ENCODE results near the gene DCTN2.

DCTN2 gene

DNA sequence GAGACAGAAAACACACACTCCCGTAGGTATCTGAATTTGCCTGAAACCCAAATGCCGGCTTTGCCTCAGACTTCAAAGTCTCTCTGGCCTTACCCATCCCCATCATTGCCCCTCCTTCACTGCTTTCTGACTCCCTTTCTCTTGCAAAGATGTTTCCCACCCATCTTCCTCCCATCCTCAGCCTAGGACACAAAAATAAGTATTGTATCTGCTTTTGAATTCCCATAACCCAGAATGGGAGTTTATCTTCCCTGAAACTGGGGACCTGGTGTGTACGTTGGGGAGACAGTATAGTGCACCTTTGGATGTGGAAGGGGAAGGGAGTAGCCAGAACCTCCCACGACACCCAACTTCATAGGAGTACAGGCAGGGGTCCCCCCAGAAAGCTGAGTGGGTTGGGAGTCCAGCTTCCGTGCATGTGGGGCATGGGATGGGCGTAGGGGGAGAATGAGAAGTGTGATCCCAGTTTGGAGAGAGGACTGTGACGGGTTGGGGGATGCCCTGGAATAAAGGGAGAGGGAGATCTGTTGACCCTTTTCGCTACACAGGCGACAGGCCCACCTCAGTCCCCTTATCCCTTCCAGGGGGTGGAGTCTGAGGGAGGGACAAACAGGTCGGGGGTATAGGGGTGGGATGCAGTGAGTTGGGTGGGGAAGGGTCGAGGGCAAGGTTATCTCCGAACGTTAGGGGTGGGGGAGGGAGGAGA, 2.4 kb upstream of the DCTN2 start:
- no peak for DNase-seq

DNA sequence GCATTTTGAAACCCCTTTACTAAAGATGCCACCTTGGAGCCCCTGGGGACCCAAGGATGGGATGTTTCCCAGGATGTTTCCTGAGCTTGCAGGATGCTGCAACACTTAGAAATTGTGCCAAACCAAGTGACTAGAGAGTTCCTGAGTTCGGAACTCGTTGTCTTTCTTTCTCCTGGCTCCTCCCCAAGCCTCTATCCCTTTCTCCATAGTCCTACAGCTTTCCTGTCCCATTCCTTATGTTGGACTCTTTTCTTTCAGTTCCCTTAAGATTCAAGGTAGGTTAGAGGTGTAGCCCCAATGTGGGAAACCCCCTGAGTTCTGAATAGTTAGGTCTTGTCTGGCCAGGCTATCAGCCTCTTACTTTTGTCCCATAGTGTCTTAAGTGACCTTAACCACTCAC, 1.5 kb upstream of the DCTN2 start:
- no peak for DNase-seq

DNA sequence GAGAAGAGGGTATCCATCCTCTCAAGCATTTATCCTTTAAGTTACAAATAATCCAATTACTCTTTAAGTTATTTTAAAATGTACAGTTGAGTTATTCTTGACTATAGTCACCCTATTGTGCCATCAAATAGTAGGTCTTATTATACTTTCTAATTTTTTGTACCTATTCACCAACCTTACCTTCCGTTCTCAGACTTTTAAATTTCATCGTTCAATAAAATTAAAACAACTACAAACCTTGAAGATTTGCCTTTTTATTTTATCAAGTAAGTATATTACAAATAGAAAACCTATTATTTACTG, 972 bp upstream of the DCTN2 start:
- no peak for DNase-seq

DNA sequence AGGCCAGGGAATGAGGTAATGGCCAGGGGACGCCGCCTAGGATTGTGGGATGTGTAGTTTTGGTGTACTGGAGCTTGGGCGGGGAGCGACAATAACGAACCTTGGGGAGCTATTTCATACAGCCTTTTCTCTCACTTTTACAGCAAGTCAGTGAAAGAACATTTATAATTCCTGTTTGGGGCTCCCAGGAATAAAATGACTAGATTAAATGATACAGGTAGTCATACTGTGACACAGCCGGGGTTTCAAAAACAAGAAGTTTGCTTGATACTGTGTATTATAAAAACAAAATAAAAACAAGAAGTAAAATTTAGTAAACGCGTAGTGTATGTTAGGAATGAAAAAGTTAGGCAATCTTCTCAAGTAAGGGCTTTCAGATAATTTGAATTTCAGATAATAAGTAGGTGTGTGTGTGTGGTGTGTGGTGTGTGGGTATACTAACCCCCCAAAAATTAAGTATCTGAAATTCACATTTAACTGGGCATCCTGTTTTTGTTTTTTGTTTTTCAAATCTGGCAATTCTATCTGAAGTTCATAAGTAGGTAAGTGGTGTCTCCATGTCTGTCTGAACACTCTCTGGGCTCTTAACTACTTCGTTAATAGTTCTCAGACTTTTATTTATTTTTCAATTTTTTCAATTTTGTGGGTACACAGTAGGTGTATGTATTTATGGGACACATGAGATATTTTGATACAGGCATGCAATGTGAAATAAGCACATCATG, 458 bp upstream of the DCTN2 start:
- DNase-seq: no peak

DNA sequence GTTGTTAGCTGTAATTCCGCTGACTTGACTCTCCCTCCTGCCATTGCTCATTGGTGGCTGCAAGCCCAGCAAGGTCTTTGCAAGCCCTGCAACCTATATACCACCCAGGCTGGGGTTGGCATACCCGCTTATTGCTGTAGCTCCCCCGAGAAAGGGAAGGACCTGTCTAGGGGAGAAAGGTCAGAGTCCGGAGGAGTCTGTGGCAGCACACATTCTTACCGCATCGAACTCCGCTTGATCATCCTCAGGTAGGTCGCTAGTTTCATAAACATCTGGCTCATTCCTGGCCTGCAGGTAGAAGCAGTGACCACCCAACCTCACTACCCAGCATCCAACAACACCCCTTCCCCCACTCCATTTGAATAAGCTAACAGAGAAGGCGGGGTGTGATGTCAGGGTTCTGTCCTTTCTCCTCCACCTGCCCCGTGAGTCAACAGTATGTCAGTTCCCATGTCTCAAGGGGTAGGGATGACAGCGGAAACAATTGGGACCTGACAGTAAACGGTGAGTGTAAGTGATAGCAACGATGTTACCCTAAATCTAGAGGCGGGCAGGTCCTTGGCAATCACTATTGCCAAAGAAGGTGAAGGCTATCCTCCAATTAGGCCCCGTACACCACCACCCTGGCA, 1.1 kb downstream of the DCTN2 start:
- no peak for DNase-seq

DNA sequence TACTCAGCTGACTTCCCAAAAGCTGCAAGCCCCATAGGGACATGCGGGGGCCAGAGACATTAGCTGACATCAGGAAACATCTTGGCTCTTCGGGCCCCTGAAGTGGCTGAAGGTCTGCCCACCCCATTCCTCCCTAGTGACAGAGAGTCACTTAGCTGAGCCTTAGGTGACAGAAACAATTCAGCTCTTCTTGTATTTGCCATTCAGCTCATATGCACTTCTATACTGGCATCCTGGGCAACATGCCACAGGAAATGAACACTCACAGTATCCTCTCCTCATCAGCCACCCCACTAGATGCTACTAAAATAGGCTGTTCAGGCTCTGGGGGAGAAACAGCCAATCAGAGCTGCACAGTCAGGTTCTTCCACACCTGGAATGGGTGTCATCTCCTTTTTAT, 3.4 kb downstream of the DCTN2 start:
- DNase-seq: peak; percentile 24

DNA sequence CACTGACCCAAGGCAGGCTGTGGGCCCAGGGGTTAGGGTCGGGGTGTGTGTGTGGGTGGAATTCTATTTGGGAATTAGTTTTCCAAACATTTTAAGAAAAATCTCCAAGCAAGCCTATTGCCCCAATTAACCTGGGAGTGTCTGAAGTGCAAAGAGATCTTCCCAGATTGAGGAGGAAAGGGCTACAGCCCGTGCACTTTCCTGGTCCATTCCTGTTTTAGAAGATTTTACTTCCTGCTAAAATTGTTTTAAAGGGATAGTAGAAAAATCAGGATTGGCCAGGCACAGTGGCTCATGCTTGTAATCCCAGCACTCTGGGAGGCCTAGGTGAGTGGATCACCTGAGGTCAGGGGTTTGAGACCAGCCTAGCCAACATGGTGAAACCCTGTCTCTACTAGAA, 5.3 kb downstream of the DCTN2 start:
- DNase-seq: no peak

DNA sequence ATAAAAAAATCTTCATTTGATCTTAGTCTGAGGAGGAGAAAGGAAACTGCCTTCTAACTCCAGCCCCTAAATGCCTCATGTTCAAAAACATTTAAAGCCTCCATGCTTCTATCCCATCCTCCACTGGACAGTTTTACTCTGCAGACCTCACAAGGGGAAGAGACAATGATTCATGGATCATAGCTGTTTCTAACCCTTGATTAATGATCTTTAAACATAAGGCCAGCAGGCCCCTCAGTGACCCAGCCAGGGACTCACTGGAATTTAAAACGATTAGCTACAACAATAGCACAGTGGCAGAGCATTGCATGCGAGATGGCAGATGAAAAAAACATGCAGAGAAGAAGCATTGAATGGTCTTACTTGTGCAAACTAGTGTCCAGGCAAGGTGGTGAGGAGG, 6.0 kb downstream of the DCTN2 start:
- DNase-seq: no peak

DNA sequence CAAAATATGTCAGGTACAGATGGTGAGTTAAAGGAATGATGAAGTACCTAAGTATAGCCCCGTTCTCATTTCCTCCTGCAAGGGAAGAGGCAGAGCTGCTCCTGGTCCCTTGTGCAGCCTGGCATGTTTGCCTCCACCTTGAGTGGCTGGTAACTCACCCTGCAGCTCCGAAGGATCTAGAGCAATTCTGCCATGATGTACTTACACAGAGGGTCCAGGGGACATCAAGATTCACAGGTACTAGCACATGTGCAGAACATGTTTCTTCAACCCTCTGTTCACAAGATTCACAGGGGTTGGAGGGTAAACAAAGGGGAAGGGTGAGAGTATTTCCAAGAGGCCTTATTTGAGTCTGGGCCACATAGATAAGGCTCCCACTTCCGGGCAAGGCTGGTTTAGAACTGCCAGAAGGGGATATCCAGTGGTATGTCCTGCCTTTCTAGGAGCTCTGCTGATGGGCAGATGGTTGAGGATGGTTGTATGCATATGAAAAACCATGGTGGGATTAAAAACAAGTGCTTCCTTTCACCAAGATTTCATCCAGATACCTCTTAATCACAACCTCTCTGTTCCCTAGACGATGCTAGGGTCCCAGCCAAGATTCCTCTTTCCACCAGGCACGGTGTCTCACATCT, 7.7 kb downstream of the DCTN2 start:
- no peak for DNase-seq

DNA sequence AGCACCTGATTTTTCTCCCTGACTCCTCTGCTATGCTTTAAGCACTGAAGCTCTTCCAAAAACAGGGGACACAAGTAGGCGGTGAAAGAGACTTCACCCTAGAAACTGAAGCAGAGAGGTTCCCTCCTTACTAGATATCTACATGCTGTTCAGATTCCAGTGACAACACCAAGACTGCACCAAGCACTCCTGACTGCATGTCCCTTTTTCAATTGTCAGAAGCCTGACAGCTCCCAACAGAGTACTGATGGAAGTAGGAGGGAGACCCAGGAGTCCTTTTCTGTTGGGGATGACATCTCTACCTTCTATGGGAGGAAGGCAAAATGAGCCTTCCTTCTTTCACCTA, 10.4 kb downstream of the DCTN2 start:
- no peak for DNase-seq

DNA sequence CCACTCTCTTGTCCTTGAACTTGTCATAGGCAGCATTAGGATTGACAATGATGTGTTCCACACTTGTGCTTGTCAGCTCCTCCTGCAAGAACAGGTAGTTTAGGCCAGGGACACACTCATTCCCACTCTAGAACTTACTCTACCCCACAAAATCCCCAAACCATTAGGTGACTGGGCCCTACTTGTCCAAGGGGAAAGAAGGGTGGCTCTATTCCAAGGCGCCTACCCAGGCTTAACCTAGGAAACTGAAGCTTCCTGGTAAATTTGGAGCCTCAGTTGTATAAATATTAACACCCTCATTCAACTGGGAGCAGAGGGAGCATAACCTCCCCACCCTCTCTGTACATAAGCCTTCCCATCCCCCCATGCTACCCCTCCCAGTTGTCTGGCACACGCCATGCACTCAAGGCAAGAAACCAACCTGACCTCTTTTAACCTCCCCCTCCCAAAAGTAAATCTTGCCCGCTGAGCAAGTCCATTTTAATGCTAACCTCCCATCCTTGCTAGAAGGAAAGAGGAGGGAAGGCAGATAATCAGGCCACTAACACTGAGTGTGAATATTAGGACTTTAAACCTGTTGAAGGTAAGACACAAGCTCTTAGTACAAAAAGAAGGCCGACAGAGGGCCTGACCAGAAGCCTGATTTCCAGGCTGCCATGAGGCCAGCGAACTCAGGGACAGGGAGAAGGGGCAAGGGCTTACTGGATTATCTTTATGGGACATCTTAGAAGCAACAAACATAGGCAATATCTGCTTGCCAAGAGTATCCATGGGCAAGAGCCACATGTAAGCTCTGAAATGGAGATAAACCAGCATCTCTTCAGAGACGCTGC, 11.0 kb downstream of the DCTN2 start:
- DNase-seq: no peak

DNA sequence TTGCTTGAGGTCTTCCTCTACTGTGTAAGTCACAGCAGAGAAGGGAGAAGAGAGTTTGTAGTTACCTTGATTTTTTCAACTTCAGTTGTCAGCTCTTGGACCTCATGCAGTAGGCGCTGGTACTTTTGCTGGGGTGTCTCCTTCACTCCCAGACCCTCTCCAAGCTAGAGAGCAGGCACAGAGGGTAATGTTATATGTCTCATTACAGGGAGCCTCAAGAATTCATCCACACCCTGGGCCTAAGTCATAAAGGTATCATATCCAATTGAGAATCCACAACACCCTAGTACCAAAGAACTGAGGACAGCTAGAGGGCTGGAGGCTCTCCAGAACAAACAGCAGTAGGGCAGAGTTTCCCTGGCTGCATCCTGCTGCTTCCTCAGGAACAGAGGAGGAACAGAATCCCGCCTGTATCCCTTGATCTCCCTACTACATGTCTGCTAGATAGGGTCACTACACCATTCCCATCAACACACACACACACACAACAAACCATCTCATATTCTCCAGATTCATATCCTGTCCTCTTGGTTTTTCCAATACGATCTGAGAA, 11.9 kb downstream of the DCTN2 start:
- no peak for DNase-seq

DNA sequence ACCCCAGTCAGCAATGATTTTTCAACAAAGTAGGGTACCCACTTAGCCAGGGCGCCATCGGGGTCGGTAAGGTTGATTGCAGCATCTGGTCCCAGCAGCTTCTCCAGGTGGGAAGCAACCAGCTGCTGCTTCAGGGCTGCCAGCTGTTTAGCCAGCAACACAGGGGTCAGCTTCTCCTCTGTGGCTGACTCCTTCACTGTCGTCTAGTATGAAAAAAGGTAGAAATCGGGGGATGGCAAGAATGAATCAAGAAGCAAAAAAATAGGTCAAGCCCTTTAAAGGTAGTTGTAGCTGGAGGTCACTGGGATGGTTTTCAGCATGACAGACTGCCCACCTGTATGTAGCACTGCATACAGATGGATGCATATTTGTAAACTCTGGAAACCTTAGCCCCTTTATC, 12.7 kb downstream of the DCTN2 start:
- no peak for DNase-seq

DNA sequence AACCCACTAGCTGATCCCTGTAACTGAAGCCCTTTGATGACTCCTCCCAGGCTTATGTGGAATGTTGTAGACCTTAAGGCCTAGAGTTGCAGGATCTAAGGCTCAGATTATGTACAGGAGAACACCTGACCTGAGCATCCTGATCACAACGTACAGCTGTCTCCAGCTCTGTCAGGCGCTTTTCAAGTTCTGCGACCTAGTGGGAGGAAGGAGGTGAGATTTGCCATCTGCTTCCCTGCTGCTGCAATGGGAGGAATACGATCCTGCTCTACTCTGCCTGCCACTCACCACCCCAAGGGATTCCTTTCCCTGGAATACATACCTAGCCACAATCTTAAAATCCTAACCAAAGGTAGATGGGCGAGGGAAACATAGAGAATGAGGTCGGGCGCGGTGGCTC, 13.9 kb downstream of the DCTN2 start:
- DNase-seq: no peak

DNA sequence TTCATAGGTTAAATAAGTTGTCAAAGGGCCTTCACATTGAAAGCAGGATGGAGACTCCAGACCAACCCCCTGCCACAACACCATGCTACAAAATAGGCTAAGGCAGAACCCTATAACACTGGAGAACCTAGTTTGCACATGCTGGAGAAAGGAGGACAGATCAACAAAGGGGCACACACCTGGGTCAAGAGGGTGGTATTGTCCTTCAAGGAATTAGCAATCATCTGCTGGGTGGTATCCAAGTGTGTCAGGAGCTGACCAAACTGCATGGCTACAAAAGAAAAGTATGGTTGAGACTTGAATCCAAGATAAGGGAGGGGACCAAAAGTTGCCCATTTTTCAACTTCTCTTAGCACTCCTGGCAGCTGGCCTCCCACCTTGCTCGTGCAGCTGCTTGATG, 15.2 kb downstream of the DCTN2 start:
- no peak for DNase-seq

DNA sequence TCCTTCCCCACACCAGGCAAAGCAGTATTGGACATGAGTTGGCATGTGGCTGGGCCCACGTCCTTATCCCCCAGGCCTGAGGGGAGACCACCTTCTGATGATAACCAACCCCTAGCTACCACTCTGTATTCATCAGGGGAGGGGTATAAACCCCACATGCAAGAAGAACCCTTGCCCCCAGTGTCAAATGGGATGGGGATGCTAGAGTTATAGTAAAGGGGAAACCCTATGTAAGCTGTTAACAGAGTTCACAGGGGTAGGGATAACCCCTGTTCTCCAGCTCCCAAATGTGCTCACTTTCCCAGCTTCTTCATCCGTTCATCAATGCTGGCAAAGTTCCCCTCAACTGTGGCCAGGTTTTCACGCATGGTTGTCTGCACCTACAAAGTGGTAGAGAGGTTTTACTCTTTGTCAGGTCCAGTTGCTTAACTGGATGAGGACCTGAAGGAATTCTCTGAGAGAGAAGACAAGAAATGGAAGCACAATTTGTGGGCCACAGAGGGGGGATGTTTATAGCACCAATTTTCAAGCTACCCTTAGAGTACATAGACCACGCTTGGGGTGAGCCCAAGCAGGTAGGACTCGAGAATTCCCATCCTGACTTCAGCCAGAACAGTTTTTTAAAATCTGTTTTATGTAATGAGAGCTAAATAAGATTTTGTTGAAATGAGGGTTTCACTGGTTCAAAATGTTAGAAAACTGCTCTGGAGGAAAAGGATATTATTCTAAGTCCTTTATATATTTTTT, 16.4 kb downstream of the DCTN2 start:
- DNase-seq: no peak

DNA sequence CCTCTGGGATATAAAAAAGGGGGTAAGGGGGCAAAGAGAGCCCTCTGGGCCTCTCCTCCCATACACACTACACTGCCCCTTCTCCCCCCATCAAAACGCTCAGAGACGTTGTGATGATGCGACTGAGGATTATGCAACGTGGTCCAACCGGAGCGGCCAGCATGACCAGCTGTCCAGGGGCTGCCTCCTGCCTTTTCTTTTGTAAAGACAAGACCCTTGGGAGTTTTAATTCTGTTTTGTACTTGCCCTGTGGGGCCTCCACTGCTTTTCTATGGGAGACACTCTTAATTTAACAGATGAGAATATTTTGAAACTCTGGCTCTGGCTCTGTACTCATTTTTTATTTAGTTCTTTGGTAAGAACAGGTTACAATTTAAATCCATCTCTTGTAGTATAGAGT, 17.2 kb downstream of the DCTN2 start:
- DNase-seq: no peak

DNA sequence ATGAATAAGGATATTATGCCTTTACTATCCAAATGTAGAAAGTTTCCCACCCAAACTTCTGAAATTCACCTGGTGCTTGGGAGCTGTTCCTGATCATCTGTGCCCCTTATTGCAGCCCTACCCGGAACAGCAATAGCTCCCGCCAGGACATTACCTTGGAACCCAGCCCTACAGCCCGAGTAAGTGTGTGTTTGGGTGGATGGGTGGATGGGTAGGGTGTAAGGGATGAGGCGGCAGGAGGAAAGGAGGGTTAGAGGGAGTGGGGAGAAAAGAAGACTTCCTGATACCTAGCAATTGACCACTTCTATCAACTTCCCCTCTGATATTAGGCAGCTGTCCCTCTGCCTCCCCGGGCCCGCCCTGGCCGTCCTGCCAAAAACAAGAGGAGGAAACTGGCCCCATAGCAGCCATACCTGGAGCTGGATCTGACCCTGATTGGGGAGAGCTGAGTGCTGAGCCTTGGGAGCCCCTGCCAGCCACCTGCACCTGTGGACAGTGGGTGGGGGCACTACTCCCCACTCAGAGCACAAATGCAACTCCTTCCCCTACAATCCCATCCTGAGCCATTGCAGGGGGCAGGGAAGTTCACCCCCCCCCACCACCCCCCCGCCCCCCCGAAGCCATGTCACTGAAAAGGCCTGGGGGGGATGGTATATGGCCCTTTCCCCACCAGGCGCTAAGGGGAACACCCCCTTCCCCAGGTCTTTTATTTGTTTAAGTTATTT, 18.0 kb downstream of the DCTN2 start:
- DNase-seq: no peak

DNA sequence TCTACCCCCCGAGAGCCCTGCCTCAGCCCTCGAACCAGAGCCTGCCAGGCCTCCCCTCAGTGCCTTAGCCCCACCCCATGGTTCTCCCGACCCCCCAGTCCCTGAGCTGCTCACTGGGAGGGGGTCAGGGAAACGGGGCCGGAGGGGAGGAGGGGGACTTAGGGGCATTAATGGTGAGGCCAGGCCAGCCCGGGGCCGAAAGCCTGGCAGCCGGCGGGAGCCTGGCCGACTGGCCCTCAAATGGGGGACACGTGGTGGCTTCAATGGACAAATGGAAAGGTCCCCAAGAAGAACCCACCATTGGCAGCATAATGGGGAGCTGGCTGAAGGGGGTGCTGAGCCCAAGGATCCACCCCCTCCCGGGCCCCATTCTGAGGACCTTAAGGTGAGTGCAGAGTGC, 18.8 kb downstream of the DCTN2 start:
- DNase-seq: no peak

DNA sequence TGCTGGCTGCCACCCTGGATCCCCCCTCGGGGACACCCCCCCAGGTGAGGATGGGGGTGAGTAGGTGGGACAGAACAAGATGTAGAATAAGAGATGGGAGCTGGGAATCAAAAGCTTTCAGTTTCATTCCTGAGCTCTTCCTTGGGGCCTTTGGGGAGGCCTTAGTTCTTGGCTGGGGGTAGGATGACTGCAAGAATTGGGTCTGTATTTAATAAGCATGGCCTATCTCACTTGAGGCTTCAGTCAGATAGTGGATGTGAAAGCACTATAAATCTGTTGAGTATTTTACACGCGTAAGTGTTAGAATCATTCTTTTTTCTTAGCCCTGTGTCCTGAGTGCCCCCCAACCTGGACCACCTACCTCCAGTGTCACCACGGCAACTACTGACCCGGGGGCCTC, 19.8 kb downstream of the DCTN2 start:
- no peak for DNase-seq

DNA sequence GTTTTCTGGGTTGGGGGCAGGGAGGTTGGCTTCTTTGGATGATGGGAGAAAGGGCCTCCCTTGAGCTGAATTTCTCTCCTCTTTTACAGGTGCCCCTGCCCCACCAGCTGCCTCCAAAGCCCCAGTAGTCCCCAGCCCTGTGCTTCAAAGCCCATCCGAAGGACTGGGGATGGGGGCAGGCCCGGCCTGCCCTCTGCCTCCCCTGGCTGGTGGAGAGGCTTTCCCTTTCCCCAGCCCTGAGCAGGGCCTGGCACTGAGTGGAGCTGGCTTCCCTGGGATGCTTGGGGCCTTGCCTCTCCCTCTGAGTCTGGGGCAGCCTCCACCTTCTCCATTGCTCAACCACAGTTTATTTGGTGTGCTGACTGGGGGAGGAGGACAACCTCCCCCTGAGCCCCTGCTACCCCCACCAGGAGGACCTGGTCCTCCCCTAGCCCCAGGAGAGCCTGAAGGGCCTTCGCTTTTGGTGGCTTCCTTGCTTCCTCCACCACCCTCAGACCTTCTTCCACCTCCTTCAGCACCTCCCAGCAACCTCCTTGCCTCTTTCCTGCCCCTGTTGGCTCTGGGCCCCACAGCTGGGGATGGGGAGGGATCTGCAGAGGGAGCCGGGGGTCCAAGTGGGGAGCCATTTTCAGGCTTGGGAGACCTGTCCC, 20.4 kb downstream of the DCTN2 start:
- no peak for DNase-seq

All from NCI-H1092 treated with DMSO at 0.1 percent for 48 hours (cell line).